ENCODE data around the gene LGMN.
A peak's percentile ranks its signal among the peaks of the same experiment; 100 is the strongest.
"Not testable (repeated sequence)": the region's sequence is repeated elsewhere in the genome, so short reads cannot be mapped to it uniquely, and the experiment has no call there.

The LGMN gene

GRCh38 chr14:92748259-92749016 lies at the start of gene LGMN:
LGMN (minus strand) TSS chr14:92748627; CDS start chr14:92732786, 15,841 bp downstream.
- peak; percentile 96 for DNase-seq (ENCODE audit: low spot score)

GRCh38 chr14:92794961-92795360 lies 46.5 kb upstream of the LGMN start:
- DNase-seq (ENCODE audit: low spot score) = no peak

- DNase-seq (ENCODE audit: low spot score) = no peak
Observed at GRCh38 chr14:92794547-92794941, 46.1 kb upstream of the LGMN start.

- peak; percentile 95 for DNase-seq (ENCODE audit: low spot score)
Observed at GRCh38 chr14:92793709-92794546, 45.5 kb upstream of the LGMN start, which contains the start of gene GOLGA5. GOLGA5 (plus strand) TSS chr14:92794305; CDS start chr14:92797438, 3,133 bp downstream.

DNA sequence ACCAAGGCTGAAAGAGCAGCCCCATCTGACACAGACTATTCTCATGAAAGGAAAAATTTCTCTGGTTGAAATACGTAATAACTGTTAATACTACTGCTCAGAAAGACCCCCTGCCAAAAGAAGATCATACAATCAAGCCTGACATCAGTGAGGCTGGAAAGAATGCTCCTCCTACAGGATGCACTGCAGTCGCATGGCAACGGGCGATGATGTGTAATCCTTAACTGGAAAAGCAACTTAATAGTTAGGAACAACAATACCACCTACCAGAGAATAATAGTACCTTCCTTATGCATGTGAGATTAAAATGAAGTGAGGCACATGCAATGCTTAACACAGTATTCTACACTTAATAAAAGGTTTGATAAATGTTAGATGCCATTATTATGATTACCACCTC lies 44.5 kb upstream of the LGMN start:
- no peak for DNase-seq (ENCODE audit: low spot score)

DNA sequence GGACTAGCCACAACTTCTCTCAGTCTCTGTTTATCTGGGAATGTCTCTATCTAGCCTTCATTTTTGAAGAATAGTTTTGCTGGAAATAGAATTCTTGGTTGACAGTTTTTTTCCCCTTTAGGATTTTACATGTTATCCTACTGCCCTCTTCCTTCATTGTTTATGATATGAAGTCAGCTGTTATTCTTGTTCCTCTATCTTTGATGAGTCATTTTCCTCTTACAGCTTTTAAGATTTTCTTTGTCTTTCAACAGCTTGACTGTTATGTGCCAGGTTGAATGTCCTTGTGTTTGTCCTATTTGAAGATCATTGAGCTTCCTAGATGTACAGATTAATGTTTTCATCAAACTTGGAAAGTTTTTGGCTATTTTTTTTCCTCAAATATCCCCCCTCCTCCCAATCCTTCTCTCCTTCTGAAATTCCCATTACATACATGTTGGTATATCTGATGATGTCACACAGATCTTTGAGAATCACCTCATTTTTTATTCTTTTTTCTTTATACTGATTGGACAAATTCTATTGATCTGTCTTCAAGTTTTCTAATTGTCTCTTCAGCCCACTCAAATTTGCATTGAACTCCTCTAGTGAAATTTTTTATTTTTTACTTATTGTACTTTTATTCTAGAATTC lies 41.1 kb upstream of the LGMN start:
- no peak for DNase-seq (ENCODE audit: low spot score)

- DNase-seq (ENCODE audit: low spot score) = no peak
Observed at GRCh38 chr14:92787554-92787953, 39.1 kb upstream of the LGMN start.

- no peak for DNase-seq (ENCODE audit: low spot score)
Observed at GRCh38 chr14:92786427-92786756, 38.0 kb upstream of the LGMN start.

DNA sequence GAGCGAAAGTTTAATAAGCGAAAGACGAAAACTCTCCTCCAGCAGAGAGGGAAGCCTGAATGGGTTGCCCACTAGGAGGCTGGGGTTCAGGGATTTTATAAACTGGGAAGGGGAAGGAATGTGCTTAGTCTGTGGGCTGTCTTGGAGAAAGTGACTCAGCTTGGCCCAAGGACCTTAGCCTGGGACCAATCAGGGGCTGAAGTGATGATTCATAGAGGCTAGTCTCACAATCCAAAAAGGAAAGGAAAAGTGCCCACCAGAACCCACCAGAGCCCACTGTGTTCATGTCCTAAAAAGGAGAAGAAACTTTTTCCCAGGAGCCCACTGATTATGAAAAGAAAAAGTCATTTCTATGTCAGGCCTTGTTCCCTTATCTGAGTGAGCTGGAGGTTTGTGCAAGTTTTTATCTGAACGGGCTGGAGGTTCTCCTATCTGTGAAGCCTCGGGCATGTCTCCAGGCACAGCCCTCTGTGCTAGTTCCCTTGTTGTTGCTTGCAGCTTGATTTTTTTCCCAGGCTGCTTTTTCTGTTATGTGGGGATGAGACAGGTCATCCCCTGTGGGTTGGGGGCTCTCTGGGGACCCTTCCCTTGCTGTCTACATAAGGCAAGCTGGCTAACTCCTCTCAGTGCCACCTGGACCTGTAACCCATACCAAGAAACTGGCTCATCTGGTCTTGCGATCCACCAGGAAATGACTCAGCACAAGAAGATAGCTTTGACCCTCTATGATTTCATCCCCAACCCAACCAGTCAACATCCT lies 37.4 kb upstream of the LGMN start:
- peak; percentile 20 for DNase-seq (ENCODE audit: low spot score)

DNA sequence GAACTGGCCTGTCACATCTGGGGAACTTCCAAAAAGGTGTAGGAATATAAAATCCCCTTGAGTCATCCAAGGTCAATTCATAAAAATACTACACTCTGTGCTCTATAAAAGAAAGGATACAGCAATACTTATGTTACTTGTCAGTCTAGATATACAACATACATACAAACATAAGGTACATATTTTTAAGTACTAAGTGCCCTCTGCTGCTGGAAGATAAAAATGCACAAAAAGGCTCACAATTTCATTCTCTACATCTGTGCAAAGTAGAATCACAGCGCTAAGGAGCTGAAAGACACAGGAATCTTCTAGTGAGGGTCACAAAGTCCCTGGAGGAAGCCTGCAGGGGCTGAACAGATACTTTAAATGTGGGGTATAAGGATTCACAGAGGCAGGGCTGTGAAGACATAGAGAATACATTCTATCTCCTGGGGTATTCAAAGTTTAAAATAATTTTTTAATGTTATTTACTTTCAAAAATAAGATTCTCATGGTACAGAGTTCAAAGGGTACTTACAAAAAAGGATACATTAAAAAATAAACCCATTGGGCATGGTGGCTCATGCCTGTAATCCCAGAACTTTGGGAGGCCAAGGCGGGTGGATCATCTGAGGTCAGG lies 35.5 kb upstream of the LGMN start:
- DNase-seq (ENCODE audit: low spot score) = peak; percentile 67

DNA sequence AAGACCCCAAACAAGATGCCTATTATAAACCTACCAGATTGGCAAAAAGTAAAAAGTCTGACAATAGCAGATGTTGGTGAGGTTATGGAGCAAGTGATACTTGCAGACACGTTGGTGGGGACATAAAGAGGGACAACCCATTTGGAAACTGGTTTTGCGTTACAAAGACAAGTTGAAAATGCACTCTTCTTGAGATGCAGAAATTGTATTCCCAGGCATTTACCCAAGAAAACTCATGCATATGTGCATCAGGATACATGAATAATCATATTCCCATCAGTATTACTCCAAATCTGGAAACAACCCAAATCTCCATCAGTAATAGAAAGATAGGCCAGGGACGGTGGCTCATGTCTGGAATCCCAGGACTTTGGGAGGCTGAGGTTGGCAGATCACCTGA lies 32.9 kb upstream of the LGMN start:
- no peak for DNase-seq (ENCODE audit: low spot score)

DNA sequence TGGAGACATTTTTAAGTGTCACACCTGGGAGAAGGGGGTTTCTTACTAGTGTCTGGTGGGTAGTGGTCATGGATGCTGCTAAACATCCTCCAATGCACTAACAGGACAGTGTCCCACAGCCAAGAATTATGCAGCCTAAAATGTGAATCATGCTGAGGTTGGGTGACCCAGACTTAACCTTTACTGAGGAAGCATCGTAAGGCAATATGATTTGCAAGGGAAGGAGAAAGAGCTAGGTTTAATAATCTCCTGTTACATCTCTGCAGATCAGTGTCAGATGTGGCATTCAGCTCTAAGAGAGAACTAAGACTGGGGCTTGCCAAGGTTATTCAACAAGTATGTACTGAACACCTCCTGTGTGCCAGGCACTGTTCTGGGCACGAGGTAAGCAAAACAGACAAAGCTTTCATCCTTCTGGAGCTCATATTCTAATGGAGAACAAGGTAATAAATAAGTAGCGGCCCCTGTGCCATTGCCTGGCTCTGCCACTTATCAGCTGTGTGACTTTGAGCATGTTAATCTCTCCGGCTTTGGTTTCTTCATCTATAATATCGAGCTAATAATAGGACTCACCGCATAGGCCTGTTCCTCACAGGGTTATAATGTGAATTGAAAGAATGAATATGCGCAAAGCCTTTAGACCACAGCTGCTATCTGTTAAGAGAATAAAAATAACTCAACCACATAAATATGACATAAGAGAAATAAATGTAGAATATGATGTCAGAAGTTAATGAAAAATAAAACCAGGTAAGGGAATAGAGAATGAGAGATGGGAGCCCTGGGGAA lies 32.2 kb upstream of the LGMN start:
- DNase-seq (ENCODE audit: low spot score) = no peak

GRCh38 chr14:92778868-92779565 lies 30.6 kb upstream of the LGMN start:
- DNase-seq (ENCODE audit: low spot score) = not testable (repeated sequence)

GRCh38 chr14:92775292-92775691 lies 26.9 kb upstream of the LGMN start:
- not testable (repeated sequence) for DNase-seq (ENCODE audit: low spot score)

- DNase-seq (ENCODE audit: low spot score) = no peak
Observed at GRCh38 chr14:92774572-92774971, 26.1 kb upstream of the LGMN start.

- no peak for DNase-seq (ENCODE audit: low spot score)
Observed at GRCh38 chr14:92770484-92770883, 22.1 kb upstream of the LGMN start.

DNA sequence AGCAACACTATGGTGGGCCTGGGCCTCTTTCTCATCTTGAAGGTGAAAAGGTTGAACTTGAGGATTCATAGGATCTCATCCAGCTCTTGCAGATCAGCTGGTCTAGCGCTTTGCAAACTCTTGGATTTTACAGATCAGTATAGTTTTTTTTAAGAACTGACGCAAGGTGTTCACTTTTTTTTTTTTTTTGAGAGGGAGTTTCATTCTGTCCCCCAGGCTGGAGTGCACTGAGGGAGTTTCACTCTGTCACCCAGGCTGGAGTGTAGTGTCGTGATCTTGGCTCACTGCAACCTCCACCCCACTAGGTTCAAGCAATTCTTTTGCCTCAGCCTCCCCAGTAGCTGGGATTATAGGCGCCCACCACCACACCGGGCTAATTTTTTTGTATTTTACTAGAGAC lies 20.4 kb upstream of the LGMN start:
- no peak for DNase-seq (ENCODE audit: low spot score)

GRCh38 chr14:92768236-92768635 lies 19.8 kb upstream of the LGMN start:
- DNase-seq (ENCODE audit: low spot score) = not testable (repeated sequence)

- DNase-seq (ENCODE audit: low spot score) = not testable (repeated sequence)
Observed at GRCh38 chr14:92763666-92764631, 15.5 kb upstream of the LGMN start.
